ENCODE results near the gene IQCE.

The IQCE gene

DNA sequence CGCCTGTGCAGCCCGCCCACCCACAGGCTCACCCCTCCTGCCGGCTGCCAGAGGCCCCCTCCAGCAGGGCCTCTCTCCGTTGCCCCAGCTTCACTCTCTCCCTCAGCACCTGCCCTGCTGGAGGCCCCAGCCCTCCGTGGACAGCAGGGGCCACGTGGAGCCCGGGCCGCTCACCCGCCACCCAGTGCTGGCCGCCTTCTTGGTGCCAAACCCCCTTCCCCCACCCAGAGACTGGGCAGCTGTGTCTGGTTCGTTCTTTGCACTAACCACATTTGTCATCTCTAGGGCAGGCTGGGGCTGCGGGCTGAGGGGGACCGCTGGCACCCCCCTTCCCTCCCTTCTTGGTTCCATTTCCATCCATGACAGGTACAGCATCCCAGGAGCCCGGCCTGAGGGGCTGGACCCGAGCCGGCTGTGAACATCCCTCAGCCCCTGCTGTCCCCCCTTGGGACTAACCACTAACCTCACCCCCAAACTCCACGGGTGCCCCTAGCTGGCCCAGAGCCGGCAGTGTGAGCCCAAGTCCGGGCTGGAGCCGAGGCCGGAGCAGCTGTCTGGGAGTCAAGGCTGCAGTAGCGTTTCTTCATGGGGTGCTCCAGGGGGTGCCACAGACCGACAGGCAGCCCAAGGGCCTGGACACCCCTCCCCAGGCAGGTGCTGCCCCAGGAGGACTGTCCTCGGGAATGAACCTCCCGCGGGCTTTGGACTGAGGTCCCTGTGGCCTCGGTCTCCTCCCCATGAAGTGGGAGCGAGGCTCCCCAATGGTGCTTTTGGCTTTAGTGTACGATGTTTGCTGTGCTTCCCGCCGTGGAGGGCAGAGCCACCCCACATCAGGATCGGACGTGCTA lies 103.7 kb downstream of the IQCE start:
- TF ChIP-seq, protein P1, sequence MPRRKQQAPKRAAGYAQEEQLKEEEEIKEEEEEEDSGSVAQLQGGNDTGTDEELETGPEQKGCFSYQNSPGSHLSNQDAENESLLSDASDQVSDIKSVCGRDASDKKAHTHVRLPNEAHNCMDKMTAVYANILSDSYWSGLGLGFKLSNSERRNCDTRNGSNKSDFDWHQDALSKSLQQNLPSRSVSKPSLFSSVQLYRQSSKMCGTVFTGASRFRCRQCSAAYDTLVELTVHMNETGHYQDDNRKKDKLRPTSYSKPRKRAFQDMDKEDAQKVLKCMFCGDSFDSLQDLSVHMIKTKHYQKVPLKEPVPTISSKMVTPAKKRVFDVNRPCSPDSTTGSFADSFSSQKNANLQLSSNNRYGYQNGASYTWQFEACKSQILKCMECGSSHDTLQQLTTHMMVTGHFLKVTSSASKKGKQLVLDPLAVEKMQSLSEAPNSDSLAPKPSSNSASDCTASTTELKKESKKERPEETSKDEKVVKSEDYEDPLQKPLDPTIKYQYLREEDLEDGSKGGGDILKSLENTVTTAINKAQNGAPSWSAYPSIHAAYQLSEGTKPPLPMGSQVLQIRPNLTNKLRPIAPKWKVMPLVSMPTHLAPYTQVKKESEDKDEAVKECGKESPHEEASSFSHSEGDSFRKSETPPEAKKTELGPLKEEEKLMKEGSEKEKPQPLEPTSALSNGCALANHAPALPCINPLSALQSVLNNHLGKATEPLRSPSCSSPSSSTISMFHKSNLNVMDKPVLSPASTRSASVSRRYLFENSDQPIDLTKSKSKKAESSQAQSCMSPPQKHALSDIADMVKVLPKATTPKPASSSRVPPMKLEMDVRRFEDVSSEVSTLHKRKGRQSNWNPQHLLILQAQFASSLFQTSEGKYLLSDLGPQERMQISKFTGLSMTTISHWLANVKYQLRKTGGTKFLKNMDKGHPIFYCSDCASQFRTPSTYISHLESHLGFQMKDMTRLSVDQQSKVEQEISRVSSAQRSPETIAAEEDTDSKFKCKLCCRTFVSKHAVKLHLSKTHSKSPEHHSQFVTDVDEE (CRISPR knock-in tag; IDR thresholded peaks at IDR 0.05): no peak
- TF ChIP-seq ZNF70 (CRISPR knock-in tag; IDR thresholded peaks at IDR 0.05): no peak
- TF ChIP-seq ARNTL (CRISPR knock-in tag; IDR thresholded peaks at IDR 0.05; ENCODE audit: borderline replicate concordance, low read depth): no peak
- TF ChIP-seq, protein P2, sequence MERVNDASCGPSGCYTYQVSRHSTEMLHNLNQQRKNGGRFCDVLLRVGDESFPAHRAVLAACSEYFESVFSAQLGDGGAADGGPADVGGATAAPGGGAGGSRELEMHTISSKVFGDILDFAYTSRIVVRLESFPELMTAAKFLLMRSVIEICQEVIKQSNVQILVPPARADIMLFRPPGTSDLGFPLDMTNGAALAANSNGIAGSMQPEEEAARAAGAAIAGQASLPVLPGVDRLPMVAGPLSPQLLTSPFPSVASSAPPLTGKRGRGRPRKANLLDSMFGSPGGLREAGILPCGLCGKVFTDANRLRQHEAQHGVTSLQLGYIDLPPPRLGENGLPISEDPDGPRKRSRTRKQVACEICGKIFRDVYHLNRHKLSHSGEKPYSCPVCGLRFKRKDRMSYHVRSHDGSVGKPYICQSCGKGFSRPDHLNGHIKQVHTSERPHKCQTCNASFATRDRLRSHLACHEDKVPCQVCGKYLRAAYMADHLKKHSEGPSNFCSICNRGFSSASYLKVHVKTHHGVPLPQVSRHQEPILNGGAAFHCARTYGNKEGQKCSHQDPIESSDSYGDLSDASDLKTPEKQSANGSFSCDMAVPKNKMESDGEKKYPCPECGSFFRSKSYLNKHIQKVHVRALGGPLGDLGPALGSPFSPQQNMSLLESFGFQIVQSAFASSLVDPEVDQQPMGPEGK (CRISPR knock-in tag; IDR thresholded peaks at IDR 0.05; ENCODE audit: borderline replicate concordance): no peak
- no peak for TF ChIP-seq ISL1 (CRISPR knock-in tag; IDR thresholded peaks at IDR 0.05)
- TF ChIP-seq ZC3H10 (CRISPR knock-in tag; IDR thresholded peaks at IDR 0.05): no peak
- TF ChIP-seq PPARA (CRISPR knock-in tag; IDR thresholded peaks at IDR 0.05; ENCODE audit: borderline replicate concordance): no peak
- no peak for TF ChIP-seq ZFP3 (CRISPR knock-in tag; IDR thresholded peaks at IDR 0.05)
- TF ChIP-seq OSR1 (CRISPR knock-in tag; IDR thresholded peaks at IDR 0.05): no peak
- no peak for TF ChIP-seq ESRRG (CRISPR knock-in tag; IDR thresholded peaks at IDR 0.05)
- TF ChIP-seq BACH2 (CRISPR knock-in tag; IDR thresholded peaks at IDR 0.05; ENCODE audit: borderline replicate concordance): no peak
- no peak for TF ChIP-seq GLIS3 (CRISPR knock-in tag; IDR thresholded peaks at IDR 0.05)
- TF ChIP-seq SNAI2 (CRISPR knock-in tag; IDR thresholded peaks at IDR 0.05): no peak
- ATAC-seq: no peak

DNA sequence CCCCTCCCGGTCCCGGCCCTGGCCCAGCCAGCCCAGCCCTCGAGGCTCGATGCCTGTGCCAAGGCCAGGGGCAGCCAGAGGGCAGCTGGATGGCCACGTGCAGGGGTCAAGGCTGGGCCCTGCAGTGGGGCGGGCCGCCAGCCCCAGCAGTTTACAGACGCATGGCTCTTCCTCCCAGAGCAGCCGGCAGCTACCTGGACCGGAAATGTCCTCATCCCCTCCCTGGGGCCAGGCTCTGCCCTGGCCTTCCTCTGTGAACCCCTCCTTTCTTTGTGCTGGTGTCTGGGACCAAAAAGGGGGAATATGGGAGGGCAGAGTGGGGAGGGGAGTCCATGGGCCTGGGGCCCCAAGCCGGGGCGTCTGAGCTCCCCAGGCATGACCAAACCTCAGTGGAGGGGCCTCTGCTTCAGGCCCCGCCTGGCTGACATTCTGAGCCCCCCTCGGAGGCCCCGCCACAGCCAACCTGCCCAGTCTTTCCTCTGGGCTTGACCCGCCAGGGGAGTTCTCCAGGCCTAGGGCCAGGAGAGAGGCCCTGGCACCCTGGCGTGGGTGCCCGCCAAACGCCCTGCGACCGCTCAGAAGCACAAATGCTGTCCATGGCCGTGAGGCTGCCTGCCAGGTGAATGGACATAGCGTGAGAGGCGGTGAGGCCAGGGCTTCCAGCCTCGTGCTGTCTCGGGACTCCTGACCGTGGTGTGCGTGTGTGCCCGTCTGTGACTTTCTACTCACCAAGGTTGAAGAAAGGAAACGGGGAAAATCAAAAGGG lies 104.5 kb downstream of the IQCE start:
- ATAC-seq: no peak
- TF ChIP-seq ZNF565 (CRISPR knock-in tag; conservative IDR thresholded peaks at IDR 0.05; ENCODE audit: low read depth): no peak
- TF ChIP-seq SNAI2 (CRISPR knock-in tag; IDR thresholded peaks at IDR 0.05): no peak
- no peak for TF ChIP-seq ZC3H10 (CRISPR knock-in tag; IDR thresholded peaks at IDR 0.05)
- no peak for TF ChIP-seq ZFP30 (CRISPR knock-in tag; IDR thresholded peaks at IDR 0.05)
- no peak for TF ChIP-seq ESRRG (CRISPR knock-in tag; IDR thresholded peaks at IDR 0.05)
- no peak for TF ChIP-seq TCF4 (CRISPR knock-in tag; IDR thresholded peaks at IDR 0.05; ENCODE audit: borderline replicate concordance)

DNA sequence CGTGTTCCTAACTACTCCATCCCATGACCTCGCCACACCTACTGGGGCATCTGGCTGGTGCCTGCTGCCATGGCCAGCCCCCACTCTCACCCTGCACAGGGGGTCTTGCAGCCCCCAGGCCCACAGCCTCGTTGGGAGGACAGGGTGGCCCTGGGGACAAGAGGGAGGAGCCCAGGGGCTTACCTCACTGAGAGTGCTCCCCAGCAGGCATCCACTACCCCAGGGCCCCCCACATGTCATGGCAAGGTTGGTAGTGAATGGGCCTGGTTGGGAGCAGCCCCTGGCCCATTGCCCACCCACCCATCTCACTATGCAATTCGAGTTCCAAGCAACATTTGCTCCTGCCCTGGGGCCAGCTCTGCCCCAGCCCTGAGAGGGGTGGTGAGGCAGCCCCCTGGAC lies 105.2 kb downstream of the IQCE start:
- TF ChIP-seq ISL1 (CRISPR knock-in tag; IDR thresholded peaks at IDR 0.05) (no peak), ZFP30 (CRISPR knock-in tag; IDR thresholded peaks at IDR 0.05) (no peak), TCF4 (CRISPR knock-in tag; IDR thresholded peaks at IDR 0.05; ENCODE audit: borderline replicate concordance) (no peak), PPARA (CRISPR knock-in tag; IDR thresholded peaks at IDR 0.05; ENCODE audit: borderline replicate concordance) (no peak), GLIS3 (CRISPR knock-in tag; IDR thresholded peaks at IDR 0.05) (no peak), ZC3H10 (CRISPR knock-in tag; IDR thresholded peaks at IDR 0.05) (no peak), TOX (CRISPR knock-in tag; IDR thresholded peaks at IDR 0.05; ENCODE audit: borderline replicate concordance) (no peak)
- TF ChIP-seq, protein P2 (CRISPR knock-in tag; IDR thresholded peaks at IDR 0.05; ENCODE audit: borderline replicate concordance): no peak
- TF ChIP-seq, protein P3, sequence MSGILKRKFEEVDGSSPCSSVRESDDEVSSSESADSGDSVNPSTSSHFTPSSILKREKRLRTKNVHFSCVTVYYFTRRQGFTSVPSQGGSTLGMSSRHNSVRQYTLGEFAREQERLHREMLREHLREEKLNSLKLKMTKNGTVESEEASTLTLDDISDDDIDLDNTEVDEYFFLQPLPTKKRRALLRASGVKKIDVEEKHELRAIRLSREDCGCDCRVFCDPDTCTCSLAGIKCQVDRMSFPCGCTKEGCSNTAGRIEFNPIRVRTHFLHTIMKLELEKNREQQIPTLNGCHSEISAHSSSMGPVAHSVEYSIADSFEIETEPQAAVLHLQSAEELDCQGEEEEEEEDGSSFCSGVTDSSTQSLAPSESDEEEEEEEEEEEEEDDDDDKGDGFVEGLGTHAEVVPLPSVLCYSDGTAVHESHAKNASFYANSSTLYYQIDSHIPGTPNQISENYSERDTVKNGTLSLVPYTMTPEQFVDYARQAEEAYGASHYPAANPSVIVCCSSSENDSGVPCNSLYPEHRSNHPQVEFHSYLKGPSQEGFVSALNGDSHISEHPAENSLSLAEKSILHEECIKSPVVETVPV (CRISPR knock-in tag; IDR thresholded peaks at IDR 0.05): no peak
- ATAC-seq: no peak
